KMS-11 (cell line): ENCODE measurements around the gene COPRS.

Experiments used
- H2AFZ ChIP-seq: fragments of 200-600 bp; sonication (generic); 2 replicates; pipeline ENCODE4 v1.6.1; 2016; ENCODE audit warnings: antibody characterized with exemption, mixed run types, low read depth
- H3K27ac ChIP-seq: fragments of 200-600 bp; sonication (generic); 2 replicates; pipeline ENCODE4 v1.6.1; 2016; ENCODE audit warnings: mild to moderate bottlenecking, mixed run types
- H3K27me3 ChIP-seq: fragments of 200-600 bp; sonication (generic); 2 replicates; pipeline ENCODE4 v1.6.1; 2017; ENCODE audit warnings: mild to moderate bottlenecking, low read depth, mixed run types, moderate library complexity; ENCODE audit not compliant: insufficient read depth
- H3K36me3 ChIP-seq: fragments of 200-600 bp; sonication (generic); 2 replicates; pipeline ENCODE4 v1.6.1; 2017; ENCODE audit warnings: mild to moderate bottlenecking, mixed run types; ENCODE audit not compliant: insufficient read depth
- H3K4me1 ChIP-seq: fragments of 200-600 bp; sonication (generic); 2 replicates; pipeline ENCODE4 v1.6.1; 2016; ENCODE audit warnings: mild to moderate bottlenecking, low read depth, mixed run types; ENCODE audit not compliant: poor library complexity, severe bottlenecking
- H3K4me2 ChIP-seq: fragments of 200-600 bp; sonication (generic); 2 replicates; pipeline ENCODE4 v1.7.0; 2016; ENCODE audit warnings: mild to moderate bottlenecking, mixed run types
- H3K4me3 ChIP-seq: fragments of 200-600 bp; sonication (generic); IDR thresholded peaks from 2 replicates; pipeline ENCODE4 v1.6.1; 2017; ENCODE audit warnings: low read depth, low read length, mixed read lengths; ENCODE audit not compliant: insufficient read depth
- H3K79me2 ChIP-seq: fragments of 200-600 bp; sonication (generic); 2 replicates; pipeline ENCODE4 v1.6.1; 2016; ENCODE audit warnings: low read depth, mixed run types; ENCODE audit not compliant: insufficient read depth
- H3K9ac ChIP-seq: fragments of 200-600 bp; sonication (generic); 2 replicates; pipeline ENCODE4 v1.6.1; 2016; ENCODE audit warnings: mild to moderate bottlenecking, mixed run types
- H4K20me1 ChIP-seq: fragments of 200-600 bp; sonication (generic); 2 replicates; pipeline ENCODE4 v1.6.1; 2016; ENCODE audit warnings: mild to moderate bottlenecking, mixed run types; ENCODE audit not compliant: insufficient read depth
- CTCF ChIP-seq: fragments of 200-600 bp; sonication (generic); conservative IDR thresholded peaks from 2 replicates; pipeline ENCODE4 v1.6.1; 2017; ENCODE audit warnings: low read depth, mild to moderate bottlenecking, antibody characterized with exemption, low read length, moderate library complexity, mixed read lengths

Gene COPRS

GRCh38 chr17:31880311-31880710 is 21.3 kb upstream of the COPRS start:
- Histone ChIP-seq H3K9ac (no peak overlapping the region), H3K27me3 (no peaks in the 10 kb centered on the region), H3K4me2 (no peak overlapping the region), H4K20me1 (no peaks in the 10 kb centered on the region), H3K4me1 (peaks cover 36% of the 10 kb centered on the region), H3K4me3 (no peak overlapping the region), H3K36me3 (peaks cover 15% of the 10 kb centered on the region), H3K27ac (no peak overlapping the region), H3K79me2 (no peaks in the 10 kb centered on the region), H2AFZ (no peak overlapping the region)
- no peak for TF ChIP-seq CTCF

DNA sequence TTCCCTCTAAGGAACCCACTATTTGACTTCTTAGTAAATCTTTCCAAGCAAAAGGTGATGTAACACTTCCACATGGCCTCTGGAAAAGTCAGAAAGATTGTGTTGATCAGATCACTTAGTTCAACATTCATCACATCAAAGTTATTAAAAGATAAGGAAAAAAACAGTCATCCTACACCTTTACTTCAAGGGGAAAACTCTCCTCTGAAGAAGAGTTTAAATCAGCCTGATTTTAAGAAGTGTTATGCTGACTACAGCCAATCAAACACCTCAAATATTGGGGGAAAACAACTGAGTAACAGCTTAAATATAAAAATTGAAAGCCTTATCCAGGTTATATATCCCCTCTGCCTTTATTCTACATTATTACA is 19.6 kb upstream of the COPRS start:
- peaks cover 21% of the 10 kb centered on the region; the same call in 1 of the 2 replicates for H3K36me3 ChIP-seq
- no peaks in the 10 kb centered on the region for H3K79me2 ChIP-seq
- no peak overlapping the region for H3K4me3 ChIP-seq
- TF ChIP-seq CTCF = no peak
- H3K9ac ChIP-seq = no peak overlapping the region; the same call in 1 of the 2 replicates
- peaks cover 36% of the 10 kb centered on the region for H3K4me1 ChIP-seq
- no peaks in the 10 kb centered on the region for H3K27me3 ChIP-seq
- no peaks in the 10 kb centered on the region for H4K20me1 ChIP-seq
- H2AFZ ChIP-seq = no peak overlapping the region
- peak overlapping the region; percentile 61 for H3K27ac ChIP-seq
- H3K4me2 ChIP-seq = peak overlapping the region; percentile 16; the same call in 1 of the 2 replicates

- H3K4me1 ChIP-seq = peaks cover 36% of the 10 kb centered on the region
- H3K27me3 ChIP-seq = no peaks in the 10 kb centered on the region
- TF ChIP-seq CTCF = no peak
- no peak overlapping the region for H2AFZ ChIP-seq
- no peak overlapping the region; the same call in 1 of the 2 replicates for H3K9ac ChIP-seq
- H3K79me2 ChIP-seq = no peaks in the 10 kb centered on the region
- no peak overlapping the region for H3K4me3 ChIP-seq
- peaks cover 25% of the 10 kb centered on the region; the same call in 1 of the 2 replicates for H3K36me3 ChIP-seq
- H4K20me1 ChIP-seq = no peaks in the 10 kb centered on the region
- H3K27ac ChIP-seq = peak overlapping the region; percentile 61
- H3K4me2 ChIP-seq = peak overlapping the region; percentile 5; the same call in 1 of the 2 replicates
Observed at GRCh38 chr17:31877911-31878702, 19.1 kb upstream of the COPRS start.

DNA sequence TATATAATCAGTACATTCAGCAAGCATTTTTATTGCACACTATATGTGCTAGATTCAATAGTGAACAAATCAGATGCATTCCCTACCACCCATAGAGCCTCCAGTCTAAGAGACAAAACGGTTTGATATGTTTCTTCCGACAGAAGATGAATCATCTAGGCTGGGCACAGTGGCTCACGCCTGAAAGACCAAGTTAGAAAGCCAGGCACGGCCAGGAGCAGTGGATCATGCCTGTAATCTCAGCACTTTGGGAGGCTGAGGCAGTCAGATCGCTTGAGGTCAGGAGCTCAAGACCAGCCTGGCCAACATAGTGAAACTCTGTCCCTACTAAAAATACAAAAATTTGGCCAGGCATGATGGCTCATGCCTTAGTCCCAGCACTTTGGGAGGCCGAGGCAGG is 18.3 kb upstream of the COPRS start:
- Histone ChIP-seq H4K20me1 (no peaks in the 10 kb centered on the region), H3K27me3 (no peaks in the 10 kb centered on the region), H3K27ac (peak overlapping the region; percentile 61), H3K36me3 (peaks cover 33% of the 10 kb centered on the region; the same call in 1 of the 2 replicates), H3K9ac (no peak overlapping the region), H3K4me2 (peak overlapping the region; percentile 5; the same call in 1 of the 2 replicates), H3K4me3 (no peak overlapping the region), H3K4me1 (peaks cover 36% of the 10 kb centered on the region), H2AFZ (no peak overlapping the region), H3K79me2 (no peaks in the 10 kb centered on the region)
- TF ChIP-seq CTCF = no peak
